Tongue (tissue), 2 donors: Measurements from ENCODE around the gene NAT10. TPM values are rescaled to one million over a fixed set of nuclear protein-coding genes. Genes with fewer than 3 reads are reported as not detected.
A peak's percentile ranks its signal among the peaks of the same experiment; 100 is the strongest.
"Not testable (repeated sequence)": the region's sequence is repeated elsewhere in the genome, so short reads cannot be mapped to it uniquely, and the experiment has no call there.

Experiments used
- DNase-seq: peaks from one replicate; pipeline ENCODE4 v3.0.0-alpha.2; 2015
- total RNA-seq: library from RNA; depleted of rRNA; stranded (reverse); fragments of >200 nt; gene quantifications from one replicate; pipeline ENCODE4 v1.2.3, GENCODE V29; 2014

Gene NAT10
- total RNA-seq, result 23.0 TPM

GRCh38 chr11:34105079-34105956 lies at the start of gene NAT10:
TSS of gene NAT10 (plus strand) at chr11:34105629. CDS start at chr11:34108226, 2,597 bp downstream.
- peak; percentile 99 for DNase-seq

GRCh38 chr11:34056672-34057071 lies 48.8 kb upstream of the NAT10 start:
- DNase-seq, result no peak

- DNase-seq, result no peak
These were observed 42.2 kb upstream of the NAT10 start for GRCh38 chr11:34063061-34063795.

GRCh38 chr11:34064291-34064690 lies 41.1 kb upstream of the NAT10 start:
- DNase-seq, result no peak

- DNase-seq, result no peak
These were observed 39.8 kb upstream of the NAT10 start for GRCh38 chr11:34065505-34066203.

GRCh38 chr11:34066766-34067165 lies 38.7 kb upstream of the NAT10 start:
- DNase-seq, result not testable (repeated sequence)

GRCh38 chr11:34067383-34068065 lies 37.9 kb upstream of the NAT10 start:
- no peak for DNase-seq

- DNase-seq, result no peak
These were observed 37.3 kb upstream of the NAT10 start for GRCh38 chr11:34068111-34068510.

GRCh38 chr11:34071306-34071705 lies 34.1 kb upstream of the NAT10 start:
- not testable (repeated sequence) for DNase-seq

- no peak for DNase-seq
These were observed 33.4 kb upstream of the NAT10 start for GRCh38 chr11:34072041-34072440.

- no peak for DNase-seq
These were observed 32.6 kb upstream of the NAT10 start for GRCh38 chr11:34072832-34073231.

GRCh38 chr11:34074391-34074790 lies 31.0 kb upstream of the NAT10 start:
- DNase-seq, result no peak

- no peak for DNase-seq
These were observed 30.1 kb upstream of the NAT10 start for GRCh38 chr11:34075178-34075820.

- no peak for DNase-seq
These were observed 24.8 kb upstream of the NAT10 start for GRCh38 chr11:34080609-34081008.

- no peak for DNase-seq
These were observed 20.8 kb upstream of the NAT10 start for GRCh38 chr11:34084637-34085036.

- DNase-seq, result no peak
These were observed 18.7 kb upstream of the NAT10 start for GRCh38 chr11:34086554-34087283.

GRCh38 chr11:34091825-34092224 lies 13.6 kb upstream of the NAT10 start:
- no peak for DNase-seq

GRCh38 chr11:34094900-34095299 lies 10.5 kb upstream of the NAT10 start:
- DNase-seq, result not testable (repeated sequence)

GRCh38 chr11:34098813-34099212 lies 6.6 kb upstream of the NAT10 start:
- no peak for DNase-seq

- no peak for DNase-seq
These were observed 750 bp upstream of the NAT10 start for GRCh38 chr11:34104680-34105078.

- DNase-seq, result no peak
These were observed 602 bp downstream of the NAT10 start for GRCh38 chr11:34105957-34106504.
